ENCODE results near the gene SLC26A8. TPM values are rescaled to one million over a fixed set of nuclear protein-coding genes. Genes with fewer than 3 reads are reported as not detected.
"Not testable (repeated sequence)": the region's sequence is repeated elsewhere in the genome, so short reads cannot be mapped to it uniquely, and the experiment has no call there.

SLC26A8 gene
- total and polyA plus RNA-seq, 9 donors = 0.08 to 0.38 (median 0.16) TPM; not detected in 4

GRCh38 chr6:36034441-36034840, 10.0 kb upstream of the SLC26A8 start:
- H3K4me3 ChIP-seq (ENCODE audit: low read length) = no peak overlapping the region
- peaks cover 6% of the 10 kb centered on the region for H3K4me1 ChIP-seq (ENCODE audit: control insufficient read depth, insufficient read depth, low read length)
- DNase-seq = no peak
- H3K27ac ChIP-seq (ENCODE audit: low read length) = no peak overlapping the region
- no peaks in the 10 kb centered on the region for H3K36me3 ChIP-seq (ENCODE audit: control insufficient read depth, insufficient read depth, low read length)
- H3K9me3 ChIP-seq (replicated peaks; ENCODE audit: control insufficient read depth, low read depth, low read length) = no peaks in the 10 kb centered on the region
- WGBS (ENCODE audit: insufficient coverage) = 67% methylated on average over 1 of the region's 3 CpGs
- H3K27me3 ChIP-seq (ENCODE audit: control insufficient read depth, insufficient read depth, low read length) = no peaks in the 10 kb centered on the region

DNA sequence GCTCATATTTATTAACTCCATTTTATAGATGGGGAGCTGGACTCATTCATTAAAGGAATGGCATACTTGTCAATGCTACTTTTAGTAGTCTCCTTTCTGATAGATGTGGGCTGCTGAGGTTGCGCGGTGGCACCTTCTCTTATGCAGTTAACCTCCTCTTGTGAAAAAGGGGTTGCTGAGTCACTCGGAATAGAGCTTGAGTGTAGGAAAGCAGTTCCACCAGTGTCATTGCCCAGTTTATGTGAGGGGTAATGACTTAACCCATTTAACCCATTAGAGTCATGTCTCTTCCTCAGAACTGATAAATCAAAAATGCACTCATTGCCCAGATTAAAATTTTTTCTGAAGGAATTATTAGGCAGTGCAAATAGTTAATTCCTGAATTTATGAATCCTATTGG, 9.5 kb upstream of the SLC26A8 start:
- DNase-seq = no peak
- Histone ChIP-seq H3K4me1 (ENCODE audit: control insufficient read depth, insufficient read depth, low read length) (peaks cover 6% of the 10 kb centered on the region), H3K27ac (ENCODE audit: low read length) (no peak overlapping the region), H3K36me3 (ENCODE audit: control insufficient read depth, insufficient read depth, low read length) (no peaks in the 10 kb centered on the region), H3K9me3 (replicated peaks; ENCODE audit: control insufficient read depth, low read depth, low read length) (no peaks in the 10 kb centered on the region), H3K4me3 (ENCODE audit: low read length) (no peak overlapping the region), H3K27me3 (ENCODE audit: control insufficient read depth, insufficient read depth, low read length) (no peaks in the 10 kb centered on the region)
- WGBS (ENCODE audit: insufficient coverage) = no CpG with 5 or more reads among the region's 3 CpGs

- not testable (repeated sequence) for H3K27me3 ChIP-seq (ENCODE audit: control insufficient read depth, insufficient read depth, low read length); H3K27ac ChIP-seq (ENCODE audit: low read length); H3K4me3 ChIP-seq (ENCODE audit: low read length); H3K4me1 ChIP-seq (ENCODE audit: control insufficient read depth, insufficient read depth, low read length); H3K36me3 ChIP-seq (ENCODE audit: control insufficient read depth, insufficient read depth, low read length); DNase-seq; H3K9me3 ChIP-seq (replicated peaks; ENCODE audit: control insufficient read depth, low read depth, low read length)
- WGBS (ENCODE audit: insufficient coverage) = 95% methylated on average over 5 of the region's 10 CpGs
Observed at GRCh38 chr6:36033144-36033543, 8.7 kb upstream of the SLC26A8 start.

DNA sequence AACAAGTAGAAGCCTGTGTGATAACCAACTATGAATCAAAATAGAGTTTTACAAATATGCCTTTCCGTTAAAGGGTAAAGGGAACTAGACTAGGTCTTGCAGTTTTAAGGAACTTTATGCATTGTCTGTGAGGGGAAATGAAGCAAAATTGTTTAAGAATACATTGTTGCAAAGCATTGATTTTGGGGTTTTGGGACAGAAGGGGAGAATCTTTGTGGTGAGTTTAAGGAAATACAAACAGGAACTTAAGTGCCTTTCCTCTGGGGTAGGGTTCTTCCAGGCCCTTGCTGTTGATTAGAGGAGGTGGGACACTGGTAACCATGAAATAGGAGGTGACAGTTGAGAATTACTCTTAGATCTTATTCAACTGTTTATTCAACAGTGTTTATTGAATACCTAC, 7.8 kb upstream of the SLC26A8 start:
- H3K4me3 ChIP-seq (ENCODE audit: low read length) = no peak overlapping the region
- H3K4me1 ChIP-seq (ENCODE audit: control insufficient read depth, insufficient read depth, low read length) = peaks cover 2% of the 10 kb centered on the region
- H3K27ac ChIP-seq (ENCODE audit: low read length) = no peak overlapping the region
- H3K36me3 ChIP-seq (ENCODE audit: control insufficient read depth, insufficient read depth, low read length) = no peaks in the 10 kb centered on the region
- no peaks in the 10 kb centered on the region for H3K27me3 ChIP-seq (ENCODE audit: control insufficient read depth, insufficient read depth, low read length)
- H3K9me3 ChIP-seq (replicated peaks; ENCODE audit: control insufficient read depth, low read depth, low read length) = no peaks in the 10 kb centered on the region
- peak; percentile 35 for DNase-seq
- no CpG with 5 or more reads among the region's 1 CpG for WGBS (ENCODE audit: insufficient coverage)

DNA sequence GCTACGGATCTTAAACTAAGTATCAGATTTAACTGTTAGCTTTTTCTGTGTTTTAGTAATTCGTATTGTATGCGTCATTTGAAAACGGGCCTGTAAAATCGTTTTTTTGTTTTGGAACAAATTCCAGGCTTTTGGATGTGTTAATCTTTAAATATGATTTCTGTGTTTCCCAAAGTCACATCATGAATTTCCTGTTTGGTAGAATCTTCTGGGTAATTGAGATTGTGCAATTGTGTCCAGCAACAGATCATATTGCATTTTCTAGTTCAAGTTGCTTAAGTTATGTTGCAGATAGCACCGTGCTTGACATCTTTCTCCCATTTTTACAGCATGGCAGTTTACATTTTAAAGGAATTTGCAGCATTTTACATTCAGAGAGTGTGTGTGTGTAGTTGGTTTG, 5.0 kb upstream of the SLC26A8 start:
- no peaks in the 10 kb centered on the region for H3K9me3 ChIP-seq (replicated peaks; ENCODE audit: control insufficient read depth, low read depth, low read length)
- H3K4me1 ChIP-seq (ENCODE audit: control insufficient read depth, insufficient read depth, low read length) = peaks cover 2% of the 10 kb centered on the region
- H3K36me3 ChIP-seq (ENCODE audit: control insufficient read depth, insufficient read depth, low read length) = no peaks in the 10 kb centered on the region
- DNase-seq = peak; percentile 82
- peaks cover 8% of the 10 kb centered on the region for H3K27me3 ChIP-seq (ENCODE audit: control insufficient read depth, insufficient read depth, low read length)
- peak overlapping the region; percentile 73 for H3K4me3 ChIP-seq (ENCODE audit: low read length)
- peak overlapping the region; percentile 79 for H3K27ac ChIP-seq (ENCODE audit: low read length)
- WGBS (ENCODE audit: insufficient coverage) = 13% methylated on average over 3 of the region's 6 CpGs

GRCh38 chr6:36028877-36029324, 4.5 kb upstream of the SLC26A8 start:
- H3K4me3 ChIP-seq (ENCODE audit: low read length) = peak overlapping the region; percentile 73
- peak; percentile 74 for DNase-seq
- H3K4me1 ChIP-seq (ENCODE audit: control insufficient read depth, insufficient read depth, low read length) = peaks cover 1% of the 10 kb centered on the region
- 0% methylated on average over 9 of the region's 13 CpGs for WGBS (ENCODE audit: insufficient coverage)
- H3K27ac ChIP-seq (ENCODE audit: low read length) = peak overlapping the region; percentile 79
- H3K36me3 ChIP-seq (ENCODE audit: control insufficient read depth, insufficient read depth, low read length) = no peaks in the 10 kb centered on the region
- H3K9me3 ChIP-seq (replicated peaks; ENCODE audit: control insufficient read depth, low read depth, low read length) = no peaks in the 10 kb centered on the region
- H3K27me3 ChIP-seq (ENCODE audit: control insufficient read depth, insufficient read depth, low read length) = peaks cover 14% of the 10 kb centered on the region

GRCh38 chr6:36028088-36028876, 3.8 kb upstream of the SLC26A8 start:
- Histone ChIP-seq H3K4me3 (ENCODE audit: low read length) (peak overlapping the region; percentile 73), H3K27ac (ENCODE audit: low read length) (peak overlapping the region; percentile 79), H3K27me3 (ENCODE audit: control insufficient read depth, insufficient read depth, low read length) (peaks cover 16% of the 10 kb centered on the region), H3K9me3 (replicated peaks; ENCODE audit: control insufficient read depth, low read depth, low read length) (no peaks in the 10 kb centered on the region), H3K4me1 (ENCODE audit: control insufficient read depth, insufficient read depth, low read length) (no peaks in the 10 kb centered on the region), H3K36me3 (ENCODE audit: control insufficient read depth, insufficient read depth, low read length) (no peaks in the 10 kb centered on the region)
- WGBS (ENCODE audit: insufficient coverage) = under 1% methylated on average over 39 of the region's 44 CpGs
- peak; percentile 50 for DNase-seq

DNA sequence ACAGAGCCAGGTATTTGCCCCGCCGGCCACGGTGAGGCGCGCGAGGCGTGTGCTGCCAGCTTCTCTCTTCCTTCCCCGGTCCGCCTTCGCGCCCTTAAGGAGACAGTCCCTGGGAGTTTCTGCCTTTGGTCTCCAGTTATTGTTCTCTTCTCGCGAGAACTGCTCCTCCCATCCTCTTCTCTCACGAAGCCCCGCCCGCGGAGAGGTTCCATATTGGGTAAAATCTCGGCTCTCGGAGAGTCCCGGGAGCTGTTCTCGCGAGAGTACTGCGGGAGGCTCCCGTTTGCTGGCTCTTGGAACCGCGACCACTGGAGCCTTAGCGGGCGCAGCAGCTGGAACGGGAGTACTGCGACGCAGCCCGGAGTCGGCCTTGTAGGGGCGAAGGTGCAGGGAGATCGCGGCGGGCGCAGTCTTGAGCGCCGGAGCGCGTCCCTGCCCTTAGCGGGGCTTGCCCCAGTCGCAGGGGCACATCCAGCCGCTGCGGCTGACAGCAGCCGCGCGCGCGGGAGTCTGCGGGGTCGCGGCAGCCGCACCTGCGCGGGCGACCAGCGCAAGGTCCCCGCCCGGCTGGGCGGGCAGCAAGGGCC, 3.2 kb upstream of the SLC26A8 start, which contains the start of gene MAPK14:
Gene MAPK14 (plus strand): TSS at position 308 of the 587 bp plus-strand sequence. CDS start 350 bp downstream, outside the sequence.
- peak; percentile 100 for DNase-seq
- Histone ChIP-seq H3K27me3 (ENCODE audit: control insufficient read depth, insufficient read depth, low read length) (peaks cover 16% of the 10 kb centered on the region), H3K4me1 (ENCODE audit: control insufficient read depth, insufficient read depth, low read length) (no peaks in the 10 kb centered on the region), H3K9me3 (replicated peaks; ENCODE audit: control insufficient read depth, low read depth, low read length) (no peaks in the 10 kb centered on the region), H3K36me3 (ENCODE audit: control insufficient read depth, insufficient read depth, low read length) (no peaks in the 10 kb centered on the region), H3K27ac (ENCODE audit: low read length) (peak within 1 kb of the TSS; percentile 79), H3K4me3 (ENCODE audit: low read length) (peak within 1 kb of the TSS; percentile 73)
- under 1% methylated on average over 62 of the region's 62 CpGs for WGBS (ENCODE audit: insufficient coverage)

- H3K27me3 ChIP-seq (ENCODE audit: control insufficient read depth, insufficient read depth, low read length) = peaks cover 16% of the 10 kb centered on the region
- DNase-seq = no peak
- no peaks in the 10 kb centered on the region for H3K36me3 ChIP-seq (ENCODE audit: control insufficient read depth, insufficient read depth, low read length)
- no peaks in the 10 kb centered on the region for H3K9me3 ChIP-seq (replicated peaks; ENCODE audit: control insufficient read depth, low read depth, low read length)
- 40% methylated on average over 2 of the region's 5 CpGs for WGBS (ENCODE audit: insufficient coverage)
- H3K4me1 ChIP-seq (ENCODE audit: control insufficient read depth, insufficient read depth, low read length) = no peaks in the 10 kb centered on the region
- no peak overlapping the region for H3K4me3 ChIP-seq (ENCODE audit: low read length)
- H3K27ac ChIP-seq (ENCODE audit: low read length) = no peak overlapping the region
Observed at GRCh38 chr6:36025932-36026327, 1.5 kb upstream of the SLC26A8 start.

DNA sequence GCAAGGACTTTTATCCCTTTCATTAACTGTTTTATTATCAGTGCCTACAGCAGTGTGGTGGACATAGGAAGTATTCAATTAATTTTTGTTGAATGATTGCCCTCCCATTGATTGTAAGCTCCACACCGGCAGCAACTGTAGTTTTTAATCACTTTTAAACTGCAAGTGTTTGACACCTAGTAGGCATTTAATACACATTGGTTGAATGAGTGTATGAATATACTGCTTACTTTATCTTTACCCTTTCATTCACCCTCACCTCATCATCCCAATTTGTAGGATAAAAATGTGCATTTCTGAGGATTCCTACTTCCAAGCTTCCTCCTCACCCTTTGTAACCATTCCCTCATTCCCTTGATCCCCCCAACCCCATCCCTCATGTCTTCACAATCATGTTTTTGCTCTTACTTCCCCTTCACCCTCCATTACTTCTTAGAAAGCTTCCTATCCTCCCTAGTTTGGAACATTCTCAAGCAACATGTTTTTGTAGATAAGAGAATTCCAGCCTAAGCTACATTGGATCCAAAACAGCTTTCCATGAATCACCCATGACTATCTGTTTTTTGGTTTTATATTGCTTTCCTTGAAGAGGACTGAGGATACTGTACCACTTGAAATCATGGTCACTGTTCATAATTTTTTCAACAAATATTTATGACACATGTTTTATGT, 955 bp upstream of the SLC26A8 start:
- Histone ChIP-seq H3K4me1 (ENCODE audit: control insufficient read depth, insufficient read depth, low read length) (no peaks in the 10 kb centered on the region), H3K27me3 (ENCODE audit: control insufficient read depth, insufficient read depth, low read length) (peaks cover 16% of the 10 kb centered on the region), H3K4me3 (ENCODE audit: low read length) (no peak overlapping the region), H3K36me3 (ENCODE audit: control insufficient read depth, insufficient read depth, low read length) (no peaks in the 10 kb centered on the region), H3K9me3 (replicated peaks; ENCODE audit: control insufficient read depth, low read depth, low read length) (no peaks in the 10 kb centered on the region), H3K27ac (ENCODE audit: low read length) (no peak overlapping the region)
- no peak for DNase-seq
- no CpG with 5 or more reads among the region's 1 CpG for WGBS (ENCODE audit: insufficient coverage)

Measured in muscle of leg (tissue), 11 donors.